ENCODE data around the gene ARPC5.

- TF ChIP-seq CTCF (IDR thresholded peaks at IDR 0.05) (no peak), POLR2AphosphoS5 (IDR thresholded peaks at IDR 0.05) (no peak), POLR2A (IDR thresholded peaks at IDR 0.05; ENCODE audit: low read depth) (no peak)
Observed at GRCh38 chr1:183602510-183602909, 33.1 kb downstream of the ARPC5 start.
